Measurements from ENCODE around the gene RIC8A. TPM values are rescaled to one million over a fixed set of nuclear protein-coding genes. Genes with fewer than 3 reads are reported as not detected.
"Not testable (repeated sequence)": the region's sequence is repeated elsewhere in the genome, so short reads cannot be mapped to it uniquely, and the experiment has no call there.

Gene RIC8A
- polyA plus RNA-seq, 6 donors from 2014 or later, result 66.8 to 83.6 (median 72.6) TPM

GRCh38 chr11:230431-230830 is 22.9 kb downstream of the RIC8A start:
- no peaks in the 10 kb centered on the region for H3K36me3 Mint-ChIP-seq
- no peak overlapping the region for H3K4me3 Mint-ChIP-seq
- H3K27ac Mint-ChIP-seq, result no peak overlapping the region

GRCh38 chr11:232783-233565 is 25.5 kb downstream of the RIC8A start:
- Mint-ChIP-seq H3K4me3 (peak overlapping the region in 4 of 8 donors; percentile 5 to 88 (median 62)), H3K36me3 (no peaks in the 10 kb centered on the region), H3K9me3 (no peaks in the 10 kb centered on the region), H3K27ac (peak overlapping the region in 2 of 6 donors; percentile 38 to 58), H3K4me1 (peaks cover 14 to 25% (median 20%) of the 10 kb centered on the region in 3 donors), H3K27me3 (no peaks in the 10 kb centered on the region)
- ATAC-seq (ENCODE audit: low read depth in 2 of 2), result no peak
- DNase-seq, result no peak

More at GRCh38 chr11:230431-230830, 22.9 kb downstream of the RIC8A start:
- Mint-ChIP-seq H3K9me3 (no peaks in the 10 kb centered on the region), H3K27me3 (no peaks in the 10 kb centered on the region), H3K4me1 (peaks cover 9 to 15% (median 14%) of the 10 kb centered on the region in 3 donors)
- ATAC-seq (ENCODE audit: low read depth in 2 of 2), result no peak
- DNase-seq, result no peak

- Mint-ChIP-seq H3K4me1 (peaks cover 22 to 32% (median 27%) of the 10 kb centered on the region in 3 donors), H3K27me3 (no peaks in the 10 kb centered on the region), H3K4me3 (peak overlapping the region; percentile 88 to 97 (median 91)), H3K9me3 (no peaks in the 10 kb centered on the region), H3K36me3 (no peaks in the 10 kb centered on the region), H3K27ac (peak overlapping the region in 4 of 6 donors; percentile 91 to 98 (median 96))
- ATAC-seq (ENCODE audit: low read depth in 2 of 2), result no peak
- no peak for DNase-seq
These were observed 27.7 kb downstream of the RIC8A start for GRCh38 chr11:235180-235579.

GRCh38 chr11:235609-235996 is 28.1 kb downstream of the RIC8A start:
- peak overlapping the region; percentile 71 to 98 (median 93) for H3K27ac Mint-ChIP-seq
- peak overlapping the region; percentile 88 to 97 (median 91) for H3K4me3 Mint-ChIP-seq
- ATAC-seq (ENCODE audit: low read depth in 2 of 2), result peak; percentile 11 to 13
- H3K27me3 Mint-ChIP-seq, result no peaks in the 10 kb centered on the region
- no peaks in the 10 kb centered on the region for H3K36me3 Mint-ChIP-seq
- H3K4me1 Mint-ChIP-seq, result peaks cover 24 to 32% (median 27%) of the 10 kb centered on the region in 3 donors
- DNase-seq, result no peak
- no peaks in the 10 kb centered on the region for H3K9me3 Mint-ChIP-seq

GRCh38 chr11:235997-236773 is 28.7 kb downstream of the RIC8A start, which contains the start of gene SIRT3:
TSS of gene SIRT3 (minus strand) at chr11:236342. CDS start at chr11:236328, 14 bp downstream.
- Mint-ChIP-seq H3K4me1 (peaks cover 24 to 32% (median 29%) of the 10 kb centered on the region in 3 donors), H3K27me3 (no peaks in the 10 kb centered on the region), H3K27ac (peak within 1 kb of the TSS; percentile 98 to 100 (median 100)), H3K4me3 (peak within 1 kb of the TSS; percentile 88 to 100 (median 98)), H3K36me3 (peaks cover under 1% of the 10 kb centered on the region in 2 donors), H3K9me3 (no peaks in the 10 kb centered on the region)
- DNase-seq, result peak; percentile 84
- ATAC-seq (ENCODE audit: low read depth in 2 of 2), result peak; percentile 86

- Mint-ChIP-seq H3K4me1 (peaks cover 32 to 40% (median 38%) of the 10 kb centered on the region in 3 donors), H3K36me3 (peaks cover 6 to 9% of the 10 kb centered on the region in 2 donors), H3K27me3 (no peaks in the 10 kb centered on the region), H3K9me3 (no peaks in the 10 kb centered on the region), H3K27ac (peak within 1 kb of the TSS; percentile 98 to 100 (median 100)), H3K4me3 (peak within 1 kb of the TSS; percentile 88 to 100 (median 98))
- ATAC-seq (ENCODE audit: low read depth in 2 of 2) (peak; percentile 82), DNase-seq (peak; percentile 87)
These were observed 29.6 kb downstream of the RIC8A start, which contains the start of gene PSMD13 for GRCh38 chr11:236774-237767. TSS of gene PSMD13 (plus strand) at chr11:236976. CDS start at chr11:237050, 74 bp downstream.

- not testable (repeated sequence) for ATAC-seq (ENCODE audit: low read depth in 2 of 2); H3K9me3 Mint-ChIP-seq; H3K27me3 Mint-ChIP-seq; DNase-seq
- Mint-ChIP-seq H3K27ac (peak overlapping the region in 3 of 6 donors; percentile 22 to 98 (median 64)), H3K36me3 (peaks cover 11 to 16% of the 10 kb centered on the region in 2 donors), H3K4me1 (peaks cover 34 to 48% (median 45%) of the 10 kb centered on the region in 3 donors), H3K4me3 (peak overlapping the region in 7 of 8 donors; percentile 6 to 99 (median 55))
These were observed 30.8 kb downstream of the RIC8A start for GRCh38 chr11:238346-238745.

- H3K27ac Mint-ChIP-seq, result peak overlapping the region in 1 of 6 donors; percentile 83
- H3K4me3 Mint-ChIP-seq, result peak overlapping the region in 1 of 8 donors; percentile 88
- peaks cover 32 to 49% (median 42%) of the 10 kb centered on the region in 3 donors for H3K4me1 Mint-ChIP-seq
- ATAC-seq (ENCODE audit: low read depth in 2 of 2), result no peak
- no peaks in the 10 kb centered on the region for H3K9me3 Mint-ChIP-seq
- peaks cover 15 to 21% of the 10 kb centered on the region in 2 donors for H3K36me3 Mint-ChIP-seq
- no peaks in the 10 kb centered on the region for H3K27me3 Mint-ChIP-seq
- DNase-seq, result no peak
These were observed 32.8 kb downstream of the RIC8A start for GRCh38 chr11:240315-240714.

- no peak for DNase-seq
- Mint-ChIP-seq H3K36me3 (peaks cover 16 to 28% of the 10 kb centered on the region in 2 donors), H3K4me1 (peaks cover 26 to 42% (median 37%) of the 10 kb centered on the region in 3 donors), H3K4me3 (peak overlapping the region in 2 of 8 donors; percentile 13 to 45), H3K27me3 (no peaks in the 10 kb centered on the region), H3K27ac (peak overlapping the region in 4 of 6 donors; percentile 18 to 84 (median 58)), H3K9me3 (no peaks in the 10 kb centered on the region)
- ATAC-seq (ENCODE audit: low read depth in 2 of 2), result no peak
These were observed 34.1 kb downstream of the RIC8A start for GRCh38 chr11:241634-242033.

GRCh38 chr11:244376-244775 is 36.9 kb downstream of the RIC8A start:
- Mint-ChIP-seq H3K9me3 (no peaks in the 10 kb centered on the region), H3K27ac (no peak overlapping the region), H3K27me3 (no peaks in the 10 kb centered on the region), H3K4me3 (no peak overlapping the region), H3K4me1 (peaks cover 19 to 24% (median 21%) of the 10 kb centered on the region in 3 donors), H3K36me3 (peaks cover 22 to 44% of the 10 kb centered on the region in 2 donors)
- ATAC-seq (ENCODE audit: low read depth in 2 of 2) (no peak), DNase-seq (no peak)

- Mint-ChIP-seq H3K4me1 (peaks cover 4 to 7% (median 5%) of the 10 kb centered on the region in 3 donors), H3K9me3 (no peaks in the 10 kb centered on the region), H3K27ac (no peak overlapping the region), H3K4me3 (no peak overlapping the region), H3K27me3 (no peaks in the 10 kb centered on the region), H3K36me3 (peaks cover 11 to 53% of the 10 kb centered on the region in 2 donors)
- ATAC-seq (ENCODE audit: low read depth in 2 of 2), result no peak
- no peak for DNase-seq
These were observed 41.6 kb downstream of the RIC8A start for GRCh38 chr11:249062-249461.

- no peaks in the 10 kb centered on the region for H3K27me3 Mint-ChIP-seq
- no peak overlapping the region for H3K4me3 Mint-ChIP-seq
- no peak for ATAC-seq (ENCODE audit: low read depth in 2 of 2)
- H3K9me3 Mint-ChIP-seq, result no peaks in the 10 kb centered on the region
- peaks cover 2 to 7% (median 4%) of the 10 kb centered on the region in 3 donors for H3K4me1 Mint-ChIP-seq
- peak overlapping the region in 1 of 6 donors; percentile 76 for H3K27ac Mint-ChIP-seq
- DNase-seq, result no peak
- peaks cover 8 to 51% of the 10 kb centered on the region in 2 donors for H3K36me3 Mint-ChIP-seq
These were observed 42.8 kb downstream of the RIC8A start for GRCh38 chr11:250274-250673.

All from naive B cell (primary cell).